ENCODE results near the gene MACO1. TPM values are rescaled to one million over a fixed set of nuclear protein-coding genes. Genes with fewer than 3 reads are reported as not detected.

The MACO1 gene
- total and polyA plus RNA-seq, 9 of the 15 experiments (the other 6 are each of a cell fraction or from before 2014, with no cell fraction given) = 4.6 to 28.4 (median 21.7) TPM

DNA sequence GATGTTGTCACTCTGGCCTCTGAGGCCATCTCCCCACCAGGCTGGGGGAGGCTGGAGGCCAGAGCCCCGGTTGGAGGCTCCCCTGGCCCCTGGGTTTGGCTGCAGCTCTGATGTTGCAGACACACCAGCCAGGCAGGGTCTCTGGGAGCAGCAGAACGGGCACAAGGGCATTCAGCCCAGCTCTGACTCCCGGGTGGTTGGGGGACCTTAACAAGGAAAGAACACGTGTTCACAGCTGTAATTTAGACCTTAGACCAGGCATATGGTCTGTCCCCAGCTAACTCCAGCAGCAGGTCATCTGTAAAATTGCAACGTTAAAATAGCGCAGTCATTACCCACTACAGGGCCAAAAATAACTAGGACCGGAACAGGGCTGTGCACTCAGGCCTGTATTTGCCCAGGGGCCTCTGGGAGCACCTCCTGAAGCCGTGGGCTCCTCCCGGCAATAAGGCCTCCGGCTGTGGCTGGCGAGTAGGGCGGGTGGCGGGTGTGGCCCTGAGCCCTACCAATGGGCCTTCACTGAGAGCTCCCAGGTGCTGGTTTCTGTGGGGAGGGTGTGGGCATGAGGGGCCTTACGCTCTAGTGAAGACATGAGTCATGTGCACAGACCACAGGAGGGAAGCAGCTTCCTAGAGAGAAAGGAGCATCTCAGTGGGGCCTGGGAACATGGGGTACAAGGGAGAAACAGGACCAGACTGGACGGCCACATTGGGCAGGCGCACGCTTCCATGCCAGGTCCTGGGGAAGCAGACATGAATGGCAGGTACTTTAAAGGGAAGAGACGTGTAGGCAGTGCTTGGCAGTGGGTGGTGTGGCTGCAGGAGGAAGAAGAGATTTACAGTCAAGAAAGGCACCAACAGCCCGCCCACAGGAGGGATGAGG is 118.8 kb downstream of the MACO1 start (continued):
- TF ChIP-seq ZEB2 (IDR thresholded peaks at IDR 0.05) (0 out of 2 replicates have a peak, but pooled peaks have one; percentile 52), CBX3 (IDR thresholded peaks at IDR 0.05; ENCODE audit: borderline replicate concordance in 1 of 2, low read length in 2 of 2) (peak in 1 of 2 experiments; percentile 27; a peak in 1 of 3 replicates), TAF1 (IDR thresholded peaks at IDR 0.05; ENCODE audit: control insufficient read depth, extremely low read depth, insufficient read depth, low read length, severe bottlenecking) (peak; percentile 32), ZNF197 (CRISPR knock-in tag; IDR thresholded peaks at IDR 0.05; ENCODE audit: low read depth) (peak; percentile 61; the same call in 1 of the 2 replicates), ADNP (tag; IDR thresholded peaks at IDR 0.05) (no peak), SMARCE1 (IDR thresholded peaks at IDR 0.05) (peak; percentile 32; the same call in 1 of the 2 replicates), SP1 (CRISPR knock-in tag; IDR thresholded peaks at IDR 0.05) (peak; percentile 36; the same call in 1 of the 2 replicates)
- TF ChIP-seq, protein P1, sequence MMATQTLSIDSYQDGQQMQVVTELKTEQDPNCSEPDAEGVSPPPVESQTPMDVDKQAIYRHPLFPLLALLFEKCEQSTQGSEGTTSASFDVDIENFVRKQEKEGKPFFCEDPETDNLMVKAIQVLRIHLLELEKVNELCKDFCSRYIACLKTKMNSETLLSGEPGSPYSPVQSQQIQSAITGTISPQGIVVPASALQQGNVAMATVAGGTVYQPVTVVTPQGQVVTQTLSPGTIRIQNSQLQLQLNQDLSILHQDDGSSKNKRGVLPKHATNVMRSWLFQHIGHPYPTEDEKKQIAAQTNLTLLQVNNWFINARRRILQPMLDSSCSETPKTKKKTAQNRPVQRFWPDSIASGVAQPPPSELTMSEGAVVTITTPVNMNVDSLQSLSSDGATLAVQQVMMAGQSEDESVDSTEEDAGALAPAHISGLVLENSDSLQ (IDR thresholded peaks at IDR 0.05) = peak; percentile 36
- TF ChIP-seq, protein P2, sequence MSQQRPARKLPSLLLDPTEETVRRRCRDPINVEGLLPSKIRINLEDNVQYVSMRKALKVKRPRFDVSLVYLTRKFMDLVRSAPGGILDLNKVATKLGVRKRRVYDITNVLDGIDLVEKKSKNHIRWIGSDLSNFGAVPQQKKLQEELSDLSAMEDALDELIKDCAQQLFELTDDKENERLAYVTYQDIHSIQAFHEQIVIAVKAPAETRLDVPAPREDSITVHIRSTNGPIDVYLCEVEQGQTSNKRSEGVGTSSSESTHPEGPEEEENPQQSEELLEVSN (IDR thresholded peaks at IDR 0.05; ENCODE audit: borderline replicate concordance in 1 of 2, extremely low read depth in 1 of 2, insufficient read depth in 1 of 2, insufficient read length in 1 of 2, low read depth in 1 of 2, low read length in 1 of 2, poor library complexity in 1 of 2, severe bottlenecking in 1 of 2) = peak; percentile 51 to 83
- TF ChIP-seq, protein P3, sequence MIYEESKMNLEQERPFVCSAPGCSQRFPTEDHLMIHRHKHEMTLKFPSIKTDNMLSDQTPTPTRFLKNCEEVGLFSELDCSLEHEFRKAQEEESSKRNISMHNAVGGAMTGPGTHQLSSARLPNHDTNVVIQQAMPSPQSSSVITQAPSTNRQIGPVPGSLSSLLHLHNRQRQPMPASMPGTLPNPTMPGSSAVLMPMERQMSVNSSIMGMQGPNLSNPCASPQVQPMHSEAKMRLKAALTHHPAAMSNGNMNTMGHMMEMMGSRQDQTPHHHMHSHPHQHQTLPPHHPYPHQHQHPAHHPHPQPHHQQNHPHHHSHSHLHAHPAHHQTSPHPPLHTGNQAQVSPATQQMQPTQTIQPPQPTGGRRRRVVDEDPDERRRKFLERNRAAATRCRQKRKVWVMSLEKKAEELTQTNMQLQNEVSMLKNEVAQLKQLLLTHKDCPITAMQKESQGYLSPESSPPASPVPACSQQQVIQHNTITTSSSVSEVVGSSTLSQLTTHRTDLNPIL (CRISPR knock-in tag; IDR thresholded peaks at IDR 0.05) = no peak
- TF ChIP-seq, protein P4, sequence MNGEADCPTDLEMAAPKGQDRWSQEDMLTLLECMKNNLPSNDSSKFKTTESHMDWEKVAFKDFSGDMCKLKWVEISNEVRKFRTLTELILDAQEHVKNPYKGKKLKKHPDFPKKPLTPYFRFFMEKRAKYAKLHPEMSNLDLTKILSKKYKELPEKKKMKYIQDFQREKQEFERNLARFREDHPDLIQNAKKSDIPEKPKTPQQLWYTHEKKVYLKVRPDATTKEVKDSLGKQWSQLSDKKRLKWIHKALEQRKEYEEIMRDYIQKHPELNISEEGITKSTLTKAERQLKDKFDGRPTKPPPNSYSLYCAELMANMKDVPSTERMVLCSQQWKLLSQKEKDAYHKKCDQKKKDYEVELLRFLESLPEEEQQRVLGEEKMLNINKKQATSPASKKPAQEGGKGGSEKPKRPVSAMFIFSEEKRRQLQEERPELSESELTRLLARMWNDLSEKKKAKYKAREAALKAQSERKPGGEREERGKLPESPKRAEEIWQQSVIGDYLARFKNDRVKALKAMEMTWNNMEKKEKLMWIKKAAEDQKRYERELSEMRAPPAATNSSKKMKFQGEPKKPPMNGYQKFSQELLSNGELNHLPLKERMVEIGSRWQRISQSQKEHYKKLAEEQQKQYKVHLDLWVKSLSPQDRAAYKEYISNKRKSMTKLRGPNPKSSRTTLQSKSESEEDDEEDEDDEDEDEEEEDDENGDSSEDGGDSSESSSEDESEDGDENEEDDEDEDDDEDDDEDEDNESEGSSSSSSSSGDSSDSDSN (IDR thresholded peaks at IDR 0.05; ENCODE audit: borderline replicate concordance in 1 of 2, low read depth in 2 of 2, low read length in 2 of 2) = peak in 1 of 2 experiments; percentile 96; a peak in 2 of 4 replicates
- TF ChIP-seq, protein P5, sequence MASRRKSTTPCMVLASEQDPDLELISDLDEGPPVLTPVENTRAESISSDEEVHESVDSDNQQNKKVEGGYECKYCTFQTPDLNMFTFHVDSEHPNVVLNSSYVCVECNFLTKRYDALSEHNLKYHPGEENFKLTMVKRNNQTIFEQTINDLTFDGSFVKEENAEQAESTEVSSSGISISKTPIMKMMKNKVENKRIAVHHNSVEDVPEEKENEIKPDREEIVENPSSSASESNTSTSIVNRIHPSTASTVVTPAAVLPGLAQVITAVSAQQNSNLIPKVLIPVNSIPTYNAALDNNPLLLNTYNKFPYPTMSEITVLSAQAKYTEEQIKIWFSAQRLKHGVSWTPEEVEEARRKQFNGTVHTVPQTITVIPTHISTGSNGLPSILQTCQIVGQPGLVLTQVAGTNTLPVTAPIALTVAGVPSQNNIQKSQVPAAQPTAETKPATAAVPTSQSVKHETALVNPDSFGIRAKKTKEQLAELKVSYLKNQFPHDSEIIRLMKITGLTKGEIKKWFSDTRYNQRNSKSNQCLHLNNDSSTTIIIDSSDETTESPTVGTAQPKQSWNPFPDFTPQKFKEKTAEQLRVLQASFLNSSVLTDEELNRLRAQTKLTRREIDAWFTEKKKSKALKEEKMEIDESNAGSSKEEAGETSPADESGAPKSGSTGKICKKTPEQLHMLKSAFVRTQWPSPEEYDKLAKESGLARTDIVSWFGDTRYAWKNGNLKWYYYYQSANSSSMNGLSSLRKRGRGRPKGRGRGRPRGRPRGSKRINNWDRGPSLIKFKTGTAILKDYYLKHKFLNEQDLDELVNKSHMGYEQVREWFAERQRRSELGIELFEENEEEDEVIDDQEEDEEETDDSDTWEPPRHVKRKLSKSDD (conservative IDR thresholded peaks at IDR 0.05; ENCODE audit: low read length) = no peak
- TF ChIP-seq, protein P6, sequence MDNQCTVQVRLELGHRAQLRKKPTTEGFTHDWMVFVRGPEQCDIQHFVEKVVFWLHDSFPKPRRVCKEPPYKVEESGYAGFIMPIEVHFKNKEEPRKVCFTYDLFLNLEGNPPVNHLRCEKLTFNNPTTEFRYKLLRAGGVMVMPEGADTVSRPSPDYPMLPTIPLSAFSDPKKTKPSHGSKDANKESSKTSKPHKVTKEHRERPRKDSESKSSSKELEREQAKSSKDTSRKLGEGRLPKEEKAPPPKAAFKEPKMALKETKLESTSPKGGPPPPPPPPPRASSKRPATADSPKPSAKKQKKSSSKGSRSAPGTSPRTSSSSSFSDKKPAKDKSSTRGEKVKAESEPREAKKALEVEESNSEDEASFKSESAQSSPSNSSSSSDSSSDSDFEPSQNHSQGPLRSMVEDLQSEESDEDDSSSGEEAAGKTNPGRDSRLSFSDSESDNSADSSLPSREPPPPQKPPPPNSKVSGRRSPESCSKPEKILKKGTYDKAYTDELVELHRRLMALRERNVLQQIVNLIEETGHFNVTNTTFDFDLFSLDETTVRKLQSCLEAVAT (IDR thresholded peaks at IDR 0.05) = no peak

Data from K562 (cell line).